ENCODE results near the gene NCAPD3.

Gene NCAPD3

DNA sequence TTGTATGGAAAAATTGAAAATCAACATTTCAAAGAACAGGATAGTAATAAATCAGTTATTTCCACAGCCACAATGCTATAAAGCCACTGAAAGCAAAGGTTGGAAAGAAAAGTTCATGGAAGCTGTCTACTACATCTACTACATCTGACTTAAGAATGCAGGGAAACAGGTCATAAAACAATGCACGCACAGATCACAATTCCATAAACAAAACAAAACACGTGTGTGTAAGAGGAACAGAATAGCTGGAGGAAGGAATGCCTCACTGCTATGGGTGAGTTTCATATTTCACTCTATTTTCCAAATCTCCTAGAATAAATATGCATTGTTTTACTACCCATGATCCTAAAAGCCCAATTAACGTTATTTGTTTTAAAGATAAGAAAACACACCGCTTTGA, 66.3 kb downstream of the NCAPD3 start:
- DNase-seq: no peak

DNA sequence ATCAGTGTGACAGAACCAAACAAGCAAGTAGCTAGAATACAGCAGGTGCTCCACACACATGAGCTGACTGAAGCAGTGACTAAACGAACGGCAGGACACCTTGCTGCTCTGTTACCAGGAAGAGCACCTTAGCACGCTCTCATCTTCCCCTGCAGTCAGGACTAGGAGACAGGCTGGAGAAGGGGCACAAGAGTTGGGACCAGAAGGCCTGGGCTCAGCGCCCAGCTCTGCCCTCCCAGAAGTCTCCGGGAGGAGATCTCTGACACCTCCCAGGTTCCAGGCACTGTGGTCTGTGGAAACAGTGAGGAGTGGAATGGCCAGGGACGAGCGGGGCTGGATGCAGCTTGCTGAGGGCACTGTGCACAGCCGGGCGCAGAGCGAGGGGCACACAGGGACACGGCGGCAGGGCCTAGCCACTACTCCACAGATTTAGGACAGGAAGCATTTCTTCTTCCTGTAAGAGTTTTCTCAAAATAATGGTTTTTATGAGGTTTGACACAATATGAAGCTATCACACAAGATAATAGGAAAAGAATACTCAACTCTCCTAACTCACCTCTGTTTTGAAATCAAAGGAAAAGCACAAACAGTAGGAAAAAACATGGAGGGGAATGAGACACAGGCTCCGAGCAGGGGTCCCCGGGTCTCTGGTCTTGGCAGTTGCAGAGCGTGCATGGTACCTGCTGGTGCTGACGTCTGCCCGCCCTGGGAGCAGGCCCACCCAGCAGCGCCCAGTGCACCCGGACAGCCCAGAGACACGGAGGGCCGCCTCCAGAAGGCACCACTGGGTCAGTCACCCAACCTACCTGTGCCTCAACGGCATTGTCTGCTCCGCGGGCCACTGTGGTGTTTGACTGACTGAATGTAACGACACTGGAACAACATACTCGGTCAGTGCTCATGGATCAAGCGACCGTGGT, 67.6 kb downstream of the NCAPD3 start:
- DNase-seq: no peak

DNA sequence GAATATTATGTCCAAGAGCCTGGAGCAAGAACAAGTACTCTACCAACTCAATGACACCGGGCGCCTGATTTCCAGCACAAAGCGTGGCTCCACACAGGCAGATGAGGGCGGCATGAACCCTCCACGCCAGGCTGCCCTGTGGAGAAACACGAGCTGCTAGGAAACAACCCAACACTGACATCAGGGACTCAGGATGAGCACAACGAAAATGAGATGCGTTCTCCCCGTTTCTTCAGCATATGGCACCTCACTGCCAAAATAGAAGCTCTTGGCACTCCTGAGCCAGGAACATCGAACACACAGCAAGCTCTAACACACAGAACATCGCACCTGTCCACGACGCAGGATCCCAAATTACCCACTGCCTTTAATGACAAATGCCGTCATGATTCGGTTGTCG, 68.3 kb downstream of the NCAPD3 start:
- no peak for DNase-seq

GRCh38 chr11:134154441-134154840, 69.3 kb downstream of the NCAPD3 start:
- DNase-seq: no peak

DNA sequence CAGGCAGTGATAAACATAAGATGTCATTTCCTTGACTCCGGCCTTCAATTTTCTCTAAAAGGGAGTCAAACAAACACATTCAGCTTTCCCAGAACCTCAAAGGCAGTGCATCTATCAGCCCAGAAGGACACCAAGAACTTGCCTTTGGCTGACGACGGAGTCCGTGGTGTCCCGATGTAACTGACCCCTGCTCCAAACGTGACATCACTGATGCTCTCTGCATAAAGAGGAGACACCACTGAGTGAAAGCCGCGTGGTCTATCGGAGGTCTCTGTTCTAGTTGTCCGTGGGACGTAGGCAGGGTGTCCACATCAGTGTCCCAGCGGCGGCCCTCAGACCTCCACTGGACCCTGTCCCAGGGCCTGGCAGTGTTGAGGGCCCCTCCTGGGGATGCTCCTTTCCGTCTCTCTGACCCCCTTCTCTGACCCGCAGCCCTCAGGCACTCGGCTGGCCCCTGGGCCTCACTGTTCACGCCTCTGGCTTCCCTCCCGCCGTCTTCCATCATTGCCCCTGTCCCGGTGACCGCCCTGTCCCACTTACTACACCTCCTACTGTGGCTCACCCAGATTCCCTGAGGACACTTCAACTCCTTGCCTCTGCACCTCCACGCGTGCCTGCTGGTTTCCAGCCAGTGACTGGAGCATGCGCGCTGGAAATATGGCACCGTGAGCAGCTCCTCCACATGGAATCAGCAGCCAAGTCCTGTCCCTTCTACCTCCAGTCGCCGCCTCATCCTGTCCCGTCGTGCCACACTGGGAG, 70.4 kb downstream of the NCAPD3 start:
- no peak for DNase-seq

- no peak for DNase-seq
These were observed 71.1 kb downstream of the NCAPD3 start for GRCh38 chr11:134152696-134153095.

- no peak for DNase-seq
These were observed 72.6 kb downstream of the NCAPD3 start for GRCh38 chr11:134151083-134151747.

DNA sequence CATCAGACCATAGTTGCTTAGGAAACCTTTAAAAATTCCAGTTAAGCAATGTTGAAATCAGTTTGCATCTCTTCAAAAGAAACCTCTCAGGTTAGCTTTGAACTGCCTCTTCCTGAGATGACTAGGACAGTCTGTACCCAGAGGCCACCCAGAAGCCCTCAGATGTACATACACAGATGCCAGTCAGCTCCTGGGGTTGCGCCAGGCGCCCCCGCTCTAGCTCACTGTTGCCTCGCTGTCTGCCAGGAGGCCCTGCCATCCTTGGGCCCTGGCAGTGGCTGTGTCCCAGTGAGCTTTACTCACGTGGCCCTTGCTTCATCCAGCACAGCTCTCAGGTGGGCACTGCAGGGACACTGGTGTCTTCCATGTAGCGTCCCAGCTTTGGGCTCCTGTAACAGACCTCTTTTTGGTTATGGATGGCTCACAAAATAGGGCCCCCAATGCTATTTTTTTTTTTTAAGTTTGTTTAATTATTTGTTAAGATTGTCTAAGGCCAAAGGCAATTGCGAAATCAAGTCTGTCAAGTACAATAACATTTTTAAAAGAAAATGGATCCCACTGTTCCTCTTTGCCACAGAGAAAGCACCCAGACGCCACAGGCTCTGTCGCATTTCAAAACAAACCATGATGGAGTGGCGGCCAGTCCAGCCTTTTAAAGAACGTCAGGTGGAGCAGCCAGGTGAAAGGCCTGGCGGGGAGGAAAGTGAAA, 73.4 kb downstream of the NCAPD3 start:
- DNase-seq: peak; percentile 36

- no peak for DNase-seq
These were observed 74.4 kb downstream of the NCAPD3 start for GRCh38 chr11:134149371-134149770.

GRCh38 chr11:134146598-134146997, 77.2 kb downstream of the NCAPD3 start:
- no peak for DNase-seq

GRCh38 chr11:134145715-134146114, 78.1 kb downstream of the NCAPD3 start:
- DNase-seq: no peak

DNA sequence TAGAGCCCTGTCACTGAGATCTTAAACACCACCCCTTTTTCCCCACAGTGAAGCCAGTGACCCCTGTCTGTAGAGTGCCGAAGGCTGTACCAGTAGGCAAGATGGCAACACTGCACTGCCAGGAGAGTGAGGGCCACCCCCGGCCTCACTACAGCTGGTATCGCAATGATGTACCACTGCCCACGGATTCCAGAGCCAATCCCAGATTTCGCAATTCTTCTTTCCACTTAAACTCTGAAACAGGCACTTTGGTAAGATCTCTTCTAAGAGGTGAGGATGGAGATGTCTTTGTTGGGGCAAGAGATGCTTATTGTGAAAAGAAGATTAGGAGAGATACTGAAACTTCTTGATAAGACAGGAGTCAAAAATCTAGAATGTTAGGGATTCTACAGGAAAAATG, 79.0 kb downstream of the NCAPD3 start:
- DNase-seq: no peak

DNA sequence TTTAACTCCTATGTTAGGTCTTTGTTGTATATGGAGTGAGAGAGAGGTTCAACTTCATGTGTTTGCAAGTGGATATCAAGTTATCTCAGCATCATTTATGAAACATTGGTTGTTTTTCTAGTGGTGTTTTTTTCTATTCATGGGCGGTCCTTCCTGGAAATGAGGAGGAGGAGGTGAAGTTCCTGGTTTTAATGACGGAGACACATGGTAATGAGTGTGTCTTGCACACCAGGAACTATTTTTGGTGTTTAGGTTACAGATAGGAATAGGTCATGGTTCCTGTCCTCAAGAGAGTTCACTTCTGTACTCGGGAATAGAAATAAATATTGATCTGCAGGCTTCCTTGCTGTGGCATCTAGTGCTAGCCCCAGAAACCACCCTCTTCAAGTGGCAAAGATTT, 80.0 kb downstream of the NCAPD3 start:
- DNase-seq: no peak

GRCh38 chr11:134142536-134142935, 81.2 kb downstream of the NCAPD3 start:
- no peak for DNase-seq

- DNase-seq: no peak
These were observed 82.7 kb downstream of the NCAPD3 start for GRCh38 chr11:134140961-134141490.

GRCh38 chr11:134139873-134140331, 83.9 kb downstream of the NCAPD3 start:
- DNase-seq: peak; percentile 42

- DNase-seq: no peak
These were observed 84.4 kb downstream of the NCAPD3 start for GRCh38 chr11:134139303-134139872.

DNA sequence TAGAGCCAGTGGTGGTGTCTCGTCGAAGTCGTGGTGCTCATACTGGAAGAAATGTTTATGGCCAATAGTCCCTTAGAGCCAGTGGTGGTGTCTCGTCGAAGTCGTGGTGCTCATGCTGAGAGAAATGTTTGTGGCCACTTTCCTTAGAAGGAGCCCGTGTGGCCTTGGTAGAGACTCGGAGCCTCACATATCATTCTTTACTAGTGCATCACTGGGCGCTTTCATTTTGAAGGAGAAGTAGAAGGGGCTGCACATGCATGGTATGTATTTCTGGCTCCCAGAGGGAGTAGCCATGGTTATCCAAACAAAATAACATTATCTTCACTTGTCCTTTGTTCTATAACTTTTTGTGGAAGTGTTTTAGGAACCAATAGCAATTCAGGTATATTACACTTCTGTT, 85.4 kb downstream of the NCAPD3 start:
- DNase-seq: no peak

GRCh38 chr11:134134167-134134566, 89.6 kb downstream of the NCAPD3 start:
- no peak for DNase-seq

DNA sequence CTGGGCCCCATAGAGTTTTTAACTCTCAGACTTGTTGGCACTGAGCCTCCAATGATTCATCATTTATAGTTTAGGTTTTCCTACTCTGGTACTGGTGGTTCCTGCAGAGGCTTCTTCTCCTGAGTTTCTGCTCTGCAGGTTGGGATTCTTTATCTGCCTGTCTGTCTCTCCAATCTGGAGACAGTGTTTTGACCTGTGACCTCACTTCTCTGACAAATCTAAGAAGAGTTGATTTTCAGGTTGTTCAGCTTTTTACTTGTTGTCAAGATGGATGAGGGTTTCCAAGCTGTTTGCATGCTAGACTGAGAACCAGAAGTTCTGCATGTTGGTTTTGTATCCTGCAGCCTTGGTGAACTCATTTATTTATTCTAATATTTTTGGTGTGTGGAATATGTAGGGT, 91.0 kb downstream of the NCAPD3 start:
- DNase-seq: no peak

DNA sequence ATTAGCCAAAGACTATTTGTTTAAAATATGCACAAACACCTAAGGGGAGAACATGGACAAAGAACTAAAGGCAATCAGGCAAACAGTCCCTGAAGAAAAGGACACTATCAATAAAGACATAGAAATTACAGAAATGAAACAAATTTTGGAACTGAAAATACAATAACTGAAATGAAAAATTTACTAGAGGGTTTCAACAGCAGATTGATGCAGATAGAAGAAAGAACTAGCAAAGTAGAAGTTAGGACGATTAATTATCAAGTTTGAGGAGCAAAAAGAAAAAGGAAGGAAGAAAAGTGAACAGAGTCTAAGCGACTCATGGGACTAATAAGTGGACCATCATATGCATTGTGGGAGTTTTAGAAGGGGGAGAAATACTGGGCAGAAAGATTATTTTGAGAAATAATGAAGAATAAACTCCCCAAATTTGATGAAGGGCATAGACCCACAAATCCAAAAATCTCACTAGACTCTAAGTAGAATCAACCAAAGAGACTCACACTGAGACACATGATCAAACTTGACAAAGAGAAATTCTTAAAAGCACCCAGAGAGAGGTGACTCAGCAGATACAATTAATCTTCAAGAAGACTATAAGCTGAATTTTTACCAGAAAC, 92.0 kb downstream of the NCAPD3 start:
- no peak for DNase-seq

Measured in stimulated activated CD4-positive, alpha-beta T cell treated with anti-CD3 and anti-CD28 coated beads, Interleukin-1b, Interleukin-23, amount 100 ng/mL, for 48 hours (primary cell).